Activated CD8-positive, alpha-beta memory T cell treated with anti-CD3 and anti-CD28 coated beads for 36 hours (primary cell): ENCODE measurements around the gene PKIB. TPM values are rescaled to one million over a fixed set of nuclear protein-coding genes. Genes with fewer than 3 reads are reported as not detected.
"Not testable (repeated sequence)": the region's sequence is repeated elsewhere in the genome, so short reads cannot be mapped to it uniquely, and the experiment has no call there.

Experiments used
- CTCF ChIA-PET: fragments of 350-600 bp; sonication (Branson Sonifier 250); formaldehyde crosslinking; loops from one replicate; lab custom pipeline; 2021; ENCODE audit warnings: antibody characterized with exemption; lab: Charles Lee
- POLR2A ChIA-PET: fragments of 350-600 bp; sonication (Branson Sonifier 250); formaldehyde crosslinking; loops from one replicate; lab custom pipeline; 2021; ENCODE audit warnings: antibody characterized with exemption; lab: Charles Lee
- total RNA-seq, 2 experiments: library from RNA; stranded (reverse); gene quantifications; one replicate each; pipeline ENCODE4 v1.2.3, GENCODE V29; 2021

Gene PKIB
- not detected for total RNA-seq

GRCh38 chr6:122609881-122610689 lies at the start of gene PKIB:
PKIB (plus strand) TSS chr6:122610405; CDS start chr6:122717795, 107,390 bp downstream.
- ChIA-PET CTCF (no interaction called here), POLR2A (no interaction called here)

- ChIA-PET POLR2A (no interaction called here), CTCF (no interaction called here)
These were observed 46.7 kb upstream of the PKIB start for GRCh38 chr6:122563364-122564052.

DNA sequence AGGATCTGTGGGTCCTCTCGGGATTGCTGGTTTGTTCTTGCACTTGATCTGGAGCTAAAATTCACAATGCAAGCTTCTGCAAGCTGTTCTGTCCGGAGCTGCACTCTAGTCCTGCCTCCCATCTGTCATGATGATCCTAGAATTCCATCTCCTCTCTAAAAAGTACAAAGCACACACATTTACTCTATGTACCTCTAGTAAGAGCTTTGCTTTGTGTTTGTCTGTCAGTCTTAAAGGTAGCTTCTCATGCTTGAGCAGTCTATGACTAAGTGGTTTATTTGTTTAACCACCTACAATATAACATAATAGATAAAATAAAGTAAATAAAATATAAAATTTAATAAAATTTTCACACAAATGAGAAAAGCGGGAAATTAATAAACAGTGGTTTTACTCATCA lies 46.0 kb upstream of the PKIB start:
- POLR2A ChIA-PET, result no interaction called here
- CTCF ChIA-PET, result no interaction called here

- CTCF ChIA-PET, result no interaction called here
These were observed 44.5 kb upstream of the PKIB start for GRCh38 chr6:122565708-122566107.

DNA sequence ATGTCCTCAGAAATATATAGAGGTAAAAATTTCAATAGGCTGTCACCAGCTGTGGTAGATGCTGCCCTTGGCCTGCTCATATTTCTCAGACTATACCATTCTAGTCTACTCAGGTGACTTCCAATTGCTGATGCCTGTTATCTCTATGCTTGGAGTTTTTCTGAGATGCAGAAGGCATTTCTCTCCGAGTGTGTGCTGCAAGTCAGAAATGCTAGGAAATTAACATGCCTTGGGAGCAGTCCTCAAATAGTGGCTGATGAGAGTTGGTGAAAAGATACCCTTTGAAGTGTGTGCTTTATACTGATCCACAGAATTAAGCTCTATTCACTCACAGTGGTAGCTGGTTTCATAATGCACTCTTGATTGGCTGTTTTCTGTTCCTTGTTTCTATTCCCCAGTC lies 43.2 kb upstream of the PKIB start:
- ChIA-PET POLR2A (no interaction called here), CTCF (interaction anchor here (1.1 kb wide), 1 partner anchor 75 kb away, joined by 3 read pairs; no protein-coding TSS in a partner anchor)

More at GRCh38 chr6:122565708-122566107, 44.5 kb upstream of the PKIB start:
- POLR2A ChIA-PET, result no interaction called here

DNA sequence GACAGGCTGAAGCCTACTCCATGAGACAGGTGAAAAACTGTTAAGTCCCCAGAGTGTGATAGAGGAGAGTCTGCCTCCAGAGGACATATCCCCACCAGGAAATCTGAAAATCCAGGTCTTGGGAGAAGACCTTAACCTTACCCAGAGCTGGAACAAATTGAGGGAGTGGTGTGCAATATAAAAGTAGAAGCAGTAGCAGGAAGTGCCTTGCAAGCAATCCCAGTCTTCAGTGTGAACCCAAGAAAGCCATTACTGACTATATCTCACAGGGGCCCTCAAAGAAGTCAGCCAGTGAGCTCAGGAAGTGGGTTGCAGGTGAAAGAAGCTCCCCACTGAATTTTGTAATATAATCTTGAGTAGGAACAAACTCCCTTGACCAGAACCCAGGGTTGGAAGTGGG lies 41.9 kb upstream of the PKIB start:
- POLR2A ChIA-PET, result no interaction called here
- CTCF ChIA-PET, result interaction anchor here (1.1 kb wide), 1 partner anchor 76 kb away, joined by 3 read pairs; no protein-coding TSS in a partner anchor

- ChIA-PET CTCF (no interaction called here), POLR2A (no interaction called here)
These were observed 41.4 kb upstream of the PKIB start for GRCh38 chr6:122568797-122569221.

- ChIA-PET POLR2A (no interaction called here), CTCF (no interaction called here)
These were observed 40.9 kb upstream of the PKIB start for GRCh38 chr6:122569230-122569771.

GRCh38 chr6:122571888-122572287 lies 38.3 kb upstream of the PKIB start:
- CTCF ChIA-PET, result no interaction called here

GRCh38 chr6:122576888-122577287 lies 33.3 kb upstream of the PKIB start:
- ChIA-PET POLR2A (no interaction called here), CTCF (no interaction called here)

More at GRCh38 chr6:122571888-122572287, 38.3 kb upstream of the PKIB start:
- POLR2A ChIA-PET, result no interaction called here

DNA sequence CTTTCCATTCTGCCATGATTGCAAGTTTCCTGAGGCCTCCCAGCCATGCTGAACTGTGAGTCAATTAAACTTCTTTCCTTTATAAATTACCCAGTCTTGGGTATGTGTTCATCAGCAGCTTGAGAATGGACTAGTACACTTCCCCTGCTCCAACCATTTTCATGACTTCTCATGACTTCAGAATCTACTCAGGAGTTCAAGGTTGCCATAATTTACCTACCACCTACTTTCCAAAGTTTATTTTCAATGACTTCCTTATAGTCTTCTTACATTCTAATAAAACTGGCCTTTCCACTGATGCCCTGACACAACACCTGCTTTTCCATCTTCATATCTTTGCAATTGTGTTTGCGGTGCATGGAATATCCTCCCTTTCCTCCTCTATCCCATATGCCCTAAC lies 31.2 kb upstream of the PKIB start:
- ChIA-PET CTCF (no interaction called here), POLR2A (no interaction called here)

DNA sequence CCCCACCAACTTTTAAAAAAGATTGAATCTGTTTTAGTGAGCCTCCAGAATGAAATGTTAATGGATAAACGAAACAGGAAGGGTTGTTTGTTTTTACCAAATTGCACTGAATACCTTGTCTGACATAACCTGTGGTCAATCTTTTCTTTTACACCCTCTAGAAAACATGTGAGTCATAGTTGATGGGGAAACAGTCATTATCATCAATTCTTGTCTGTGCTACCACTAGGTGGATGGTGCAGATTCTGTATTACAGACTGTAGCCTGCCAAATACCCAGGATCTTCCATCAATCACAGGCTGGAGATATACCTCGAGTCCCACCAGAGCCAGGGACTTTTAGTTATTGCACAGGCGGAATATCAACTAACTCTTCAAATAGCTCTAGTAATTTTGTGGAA lies 29.5 kb upstream of the PKIB start:
- ChIA-PET POLR2A (no interaction called here), CTCF (no interaction called here)

- POLR2A ChIA-PET, result no interaction called here
These were observed 21.1 kb upstream of the PKIB start for GRCh38 chr6:122589115-122589514.

GRCh38 chr6:122598295-122598694 lies 11.9 kb upstream of the PKIB start:
- CTCF ChIA-PET, POLR2A ChIA-PET: not testable (repeated sequence)

More at GRCh38 chr6:122589115-122589514, 21.1 kb upstream of the PKIB start:
- CTCF ChIA-PET, result no interaction called here

- POLR2A ChIA-PET, result no interaction called here
- CTCF ChIA-PET, result no interaction called here
These were observed 5.5 kb upstream of the PKIB start for GRCh38 chr6:122604676-122605075.

- ChIA-PET POLR2A (no interaction called here), CTCF (no interaction called here)
These were observed 668 bp downstream of the PKIB start for GRCh38 chr6:122610690-122611455.

DNA sequence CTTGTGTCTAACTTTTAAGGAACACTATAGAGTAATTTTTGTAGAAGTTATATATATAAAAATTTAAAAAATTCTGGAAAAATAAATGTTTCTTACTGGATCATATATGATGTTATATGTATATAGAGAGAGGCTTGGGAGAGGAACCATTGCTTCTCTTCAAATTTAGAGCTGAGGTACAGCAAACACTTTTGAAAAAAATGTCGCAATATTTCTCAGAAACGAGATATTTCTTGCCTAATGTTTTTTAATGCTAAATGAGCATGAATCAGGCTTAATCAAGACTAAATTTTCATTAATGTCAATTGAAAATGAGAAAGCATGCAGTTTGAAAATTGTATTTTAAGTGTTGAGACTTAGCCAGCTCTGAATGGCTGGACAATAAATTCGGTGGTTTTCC lies 2.6 kb downstream of the PKIB start:
- CTCF ChIA-PET, result no interaction called here
- POLR2A ChIA-PET, result no interaction called here

GRCh38 chr6:122614303-122614702 lies 4.1 kb downstream of the PKIB start:
- ChIA-PET POLR2A (no interaction called here), CTCF (no interaction called here)

DNA sequence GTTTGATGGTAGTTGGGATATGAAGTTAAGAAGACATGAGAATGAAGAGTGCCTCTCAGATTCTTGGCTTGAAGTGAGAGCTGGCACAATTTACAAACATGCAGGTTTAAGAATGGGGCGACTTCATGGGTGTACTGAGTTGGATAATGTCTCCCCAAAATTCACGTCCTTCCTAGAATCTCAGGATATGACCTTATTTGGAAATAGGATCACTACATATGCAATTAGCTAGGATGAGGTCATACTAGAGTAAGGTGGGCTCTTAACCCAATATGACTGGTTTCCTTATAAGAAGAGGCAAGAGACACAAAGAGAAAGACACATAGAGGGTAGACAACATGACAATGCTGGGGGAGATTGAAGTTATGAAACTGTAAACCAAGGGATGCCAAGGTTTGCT lies 5.2 kb downstream of the PKIB start:
- ChIA-PET CTCF (no interaction called here), POLR2A (no interaction called here)

GRCh38 chr6:122616877-122617276 lies 6.7 kb downstream of the PKIB start:
- ChIA-PET CTCF (no interaction called here), POLR2A (no interaction called here)
